Measurements from ENCODE around the gene PI16. TPM values are rescaled to one million over a fixed set of nuclear protein-coding genes. Genes with fewer than 3 reads are reported as not detected.

The PI16 gene
- total and polyA plus RNA-seq, 2 donors (not counting 3 experiments of a cell fraction or from before 2014, with no cell fraction given): 0.14 TPM; not detected in 1

GRCh38 chr6:36963451-36964290, 9.1 kb downstream of the PI16 start:
- intact Hi-C loops (cut with micrococcal nuclease): no loop called here
- CTCF ChIA-PET: interaction anchor here (1.3 kb wide), 1 partner anchor 50 kb away, joined by 3 read pairs; no protein-coding TSS in a partner anchor
- BruUV-seq (replicated peaks): no TSS peak

More at GRCh38 chr6:36963451-36964290, 9.1 kb downstream of the PI16 start:
- no peaks in the 10 kb centered on the region for H3K27me3 ChIP-seq (ENCODE audit: control insufficient read depth in 2 of 2, insufficient read depth in 2 of 2, low read length in 2 of 2)
- POLR2A ChIA-PET: no interaction called here
- no peak for TF ChIP-seq POLR2A (IDR thresholded peaks at IDR 0.05; ENCODE audit: low read depth, low read length)
- no peak for TF ChIP-seq GATA2 (IDR thresholded peaks at IDR 0.05; ENCODE audit: insufficient read depth, insufficient read length, low read depth, low read length)
- TF ChIP-seq, protein P1, sequence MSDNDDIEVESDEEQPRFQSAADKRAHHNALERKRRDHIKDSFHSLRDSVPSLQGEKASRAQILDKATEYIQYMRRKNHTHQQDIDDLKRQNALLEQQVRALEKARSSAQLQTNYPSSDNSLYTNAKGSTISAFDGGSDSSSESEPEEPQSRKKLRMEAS (IDR thresholded peaks at IDR 0.05; ENCODE audit: insufficient read depth, insufficient read length): no peak
- TF ChIP-seq CTCF (IDR thresholded peaks at IDR 0.05; ENCODE audit: extremely low read depth in 1 of 2, insufficient read depth in 1 of 2, low read depth in 1 of 2, low read length in 2 of 2): no peak
- no peak for TF ChIP-seq JUN (IDR thresholded peaks at IDR 0.05; ENCODE audit: borderline replicate concordance, insufficient read depth, insufficient read length, low read depth)
- TF ChIP-seq EZH2 (IDR thresholded peaks at IDR 0.05; ENCODE audit: borderline replicate concordance, low read depth, low read length, severe bottlenecking): no peak
- no peak for TF ChIP-seq FOS (IDR thresholded peaks at IDR 0.05; ENCODE audit: borderline replicate concordance, insufficient read depth, low read length)
- TF ChIP-seq POLR2AphosphoS5 (IDR thresholded peaks at IDR 0.05; ENCODE audit: insufficient read depth, low read depth, low read length): no peak
- TF ChIP-seq MYC (IDR thresholded peaks at IDR 0.05; ENCODE audit: low read depth, low read length): no peak
- no peak overlapping the region for H3K9ac ChIP-seq (replicated peaks; ENCODE audit: extremely low read depth, insufficient read depth, low read length)
- no peak overlapping the region for H3K4me2 ChIP-seq (ENCODE audit: insufficient read depth, low read length)
- H3K36me3 ChIP-seq (ENCODE audit: control insufficient read depth in 2 of 2, extremely low read depth in 1 of 2, insufficient read depth in 2 of 2, low read length in 2 of 2): peaks cover 3 to 12% of the 10 kb centered on the region in 2 experiments
- peaks cover 3% of the 10 kb centered on the region for H3K4me1 ChIP-seq (ENCODE audit: control insufficient read depth, extremely low read depth, insufficient read depth, low read length)
- no peak overlapping the region for H2AFZ ChIP-seq (ENCODE audit: low read depth, low read length)
- no peaks in the 10 kb centered on the region for H3K79me2 ChIP-seq (ENCODE audit: control insufficient read depth, insufficient read depth, low read length)
- no peaks in the 10 kb centered on the region for H3K9me3 ChIP-seq (replicated peaks; ENCODE audit: control insufficient read depth, insufficient read depth, low read length)
- no peaks in the 10 kb centered on the region for H3K9me1 ChIP-seq (replicated peaks; ENCODE audit: control insufficient read depth, extremely low read depth, insufficient read depth, low read length)
- DNase-seq (ENCODE audit: low read depth, low spot score): no peak
- dilution Hi-C loops (cut with MboI; ENCODE audit: extremely low pct_ligation_motif_present, low sequenced_read_pairs): no loop called here
- H4K20me1 ChIP-seq (replicated peaks; ENCODE audit: control insufficient read depth, extremely low read depth, insufficient read depth, low read length): no peaks in the 10 kb centered on the region
- no peak for FAIRE-seq
- H3K4me3 ChIP-seq (replicated peaks in 1 of 3; ENCODE audit: insufficient read depth in 1 of 3, low read depth in 1 of 3, low read length in 3 of 3): no peak overlapping the region
- no peak overlapping the region for H3K27ac ChIP-seq (ENCODE audit: insufficient read depth, low read depth, low read length)
